Right lung (tissue), 5 donors: Measurements from ENCODE around the gene ENAM. TPM values are rescaled to one million over a fixed set of nuclear protein-coding genes. Genes with fewer than 3 reads are reported as not detected.
"Not testable (repeated sequence)": the region's sequence is repeated elsewhere in the genome, so short reads cannot be mapped to it uniquely, and the experiment has no call there.

Experiments used
- DNase-seq, 2 donors: peaks; one replicate each; pipeline ENCODE4 v3.0.0-alpha.2; 2013
- polyA plus RNA-seq, 5 donors: library from polyadenylated mRNA; unstranded; fragments of 120-200 nt; gene quantifications; one replicate each; pipeline versions ENCODE4 v1.2.1 to v1.2.3, GENCODE V29; 2013; ENCODE audit warnings: inconsistent platforms in 1 of 5, low replicate concordance in 1 of 5; ENCODE audit not compliant: insufficient read length in 5 of 5, insufficient read depth in 1 of 5

ENAM gene
- polyA plus RNA-seq, 5 donors: 0.14 to 0.84 (median 0.42) TPM

DNA sequence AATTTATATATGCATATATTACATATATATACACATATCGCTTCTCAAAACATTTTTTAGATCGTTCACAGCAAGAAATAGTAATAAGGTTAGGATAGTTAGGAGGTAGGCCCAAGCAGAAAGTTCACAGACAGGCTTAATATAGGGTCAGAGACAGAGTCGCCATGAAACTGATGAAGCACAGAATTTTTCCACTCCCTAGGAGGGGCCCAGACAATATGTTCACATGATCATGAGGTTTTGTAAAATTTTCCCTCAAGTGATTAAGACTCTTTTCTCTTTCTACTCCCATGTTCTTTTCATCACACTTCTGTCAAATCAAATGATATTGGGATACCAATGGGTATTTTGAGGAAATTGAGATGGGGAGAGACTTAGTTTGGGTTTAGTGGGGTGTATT lies 5.2 kb upstream of the ENAM start:
- DNase-seq: no peak

DNA sequence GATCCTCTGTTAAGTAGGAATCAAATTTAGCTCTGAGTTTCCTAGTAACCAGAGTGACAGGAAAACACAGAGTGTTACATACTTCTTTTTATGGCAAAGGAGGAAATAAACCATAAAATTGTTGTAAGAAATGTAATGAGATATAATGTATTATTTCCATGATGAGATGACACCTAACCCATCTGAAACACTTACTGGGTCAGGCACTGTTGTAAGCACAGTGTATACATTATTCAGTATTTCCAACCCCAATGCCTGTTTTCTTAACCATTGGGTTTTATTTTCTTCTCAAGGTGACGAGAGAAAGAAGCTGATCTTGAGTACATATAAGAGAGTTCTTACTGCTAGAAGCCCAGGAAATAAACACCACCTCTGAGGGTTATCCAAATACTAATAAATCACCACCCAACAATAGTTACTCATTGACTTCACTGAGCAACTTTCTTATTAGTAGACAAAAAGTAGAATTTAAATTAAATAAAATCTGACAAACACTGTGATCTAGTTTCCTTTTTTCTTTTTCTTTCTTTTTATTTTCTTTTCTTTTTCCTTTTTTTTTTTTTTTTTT lies 4.2 kb upstream of the ENAM start:
- DNase-seq: no peak

DNA sequence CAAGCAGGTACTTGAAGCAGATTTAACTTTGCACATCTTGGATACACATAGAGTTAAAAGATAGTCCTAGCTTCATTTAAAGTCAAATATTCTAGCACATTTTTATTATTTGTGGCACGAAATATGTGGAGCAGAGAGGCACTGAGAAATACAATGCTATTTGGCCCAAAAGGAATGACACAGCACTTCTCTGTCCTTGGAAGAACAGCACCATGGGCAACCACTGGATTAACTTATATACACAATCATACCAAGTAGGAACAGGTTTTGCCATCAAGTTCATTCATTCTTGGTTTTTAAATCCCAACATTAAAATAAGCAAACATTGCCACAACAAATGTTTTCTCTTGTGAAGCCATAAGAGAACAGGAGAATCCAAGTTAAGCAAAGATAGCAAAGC lies 924 bp upstream of the ENAM start:
- DNase-seq: no peak

DNA sequence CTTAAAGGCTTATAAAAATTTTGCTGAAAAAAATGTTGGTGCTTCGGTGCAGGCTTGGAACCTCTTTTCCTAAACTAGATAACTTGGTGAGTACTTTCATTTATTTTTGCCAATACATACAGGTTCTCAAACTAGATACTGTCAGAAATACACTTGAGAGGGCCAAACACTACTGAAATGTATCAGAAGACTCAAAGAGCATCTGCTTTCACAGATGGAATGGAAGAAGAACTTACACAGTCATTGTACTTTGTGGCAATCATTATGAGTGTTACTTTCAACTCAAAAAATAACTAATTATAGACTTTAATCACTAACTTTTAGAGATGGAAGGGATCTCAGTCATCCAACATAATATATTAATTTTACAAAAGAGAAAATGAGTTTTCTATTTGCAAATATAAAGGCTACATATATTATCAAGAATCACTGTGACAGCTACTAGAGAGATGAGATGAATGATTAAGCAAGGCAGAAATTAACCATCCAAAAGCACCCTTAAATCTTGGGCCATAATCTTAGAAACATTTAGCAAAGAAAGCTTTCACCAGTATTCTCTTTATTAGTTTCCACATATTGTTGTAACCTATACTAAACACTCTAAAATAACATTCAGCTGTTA lies 1.0 kb downstream of the ENAM start:
- DNase-seq: no peak

DNA sequence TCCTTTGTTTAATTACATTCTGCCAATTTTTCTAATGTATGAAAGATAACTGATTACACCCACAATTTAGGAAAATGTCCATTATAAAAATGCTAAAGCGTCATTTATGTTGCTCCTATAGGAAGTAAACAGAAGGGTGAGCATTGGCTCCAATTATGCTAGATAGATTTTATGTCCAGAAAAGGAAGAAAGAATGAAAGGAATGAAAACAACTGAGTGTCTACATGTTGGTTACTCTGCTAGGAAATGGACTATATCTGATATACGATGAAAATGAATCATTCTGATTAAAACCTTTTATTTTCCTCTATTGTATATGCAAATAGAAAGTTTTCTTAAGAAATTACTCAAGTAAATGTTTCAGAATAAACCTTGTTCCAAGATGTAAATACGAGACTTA lies 1.6 kb downstream of the ENAM start:
- no peak for DNase-seq

DNA sequence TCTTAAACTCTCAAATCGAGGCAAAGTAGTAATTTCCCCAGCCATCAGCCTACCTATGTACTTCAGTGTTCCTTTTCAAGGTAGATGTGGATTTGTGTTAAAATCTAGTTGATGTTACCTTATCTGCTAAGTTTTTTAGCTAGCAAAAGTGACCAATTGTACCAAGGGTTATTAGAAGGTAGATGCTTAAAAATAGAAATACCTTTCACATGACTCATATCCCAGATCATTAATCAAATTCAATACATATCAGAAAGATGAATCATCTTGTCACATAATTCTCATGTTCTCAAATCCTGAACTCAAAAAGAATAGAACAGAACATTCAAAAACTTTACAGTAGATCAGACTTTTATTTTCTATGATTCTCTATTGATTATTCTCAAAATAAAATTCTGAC lies 3.5 kb downstream of the ENAM start:
- DNase-seq: no peak

DNA sequence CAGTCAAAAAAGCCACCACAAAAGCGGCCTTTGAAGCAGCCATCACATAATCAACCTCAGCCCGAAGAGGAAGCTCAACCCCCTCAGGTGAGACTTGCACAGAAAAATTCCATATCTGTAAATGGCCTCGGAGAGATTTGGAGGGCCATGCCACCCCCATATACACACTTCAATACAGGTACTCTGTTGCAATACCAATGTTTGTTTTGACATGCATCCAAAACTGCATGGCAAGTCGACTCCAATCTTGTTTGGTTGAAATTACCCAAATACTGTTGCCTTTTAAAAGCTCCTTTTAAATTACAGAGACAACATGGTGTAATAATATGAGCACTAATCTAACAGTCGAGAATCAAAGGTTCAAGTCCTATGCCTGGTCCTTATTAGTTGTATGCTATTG lies 5.9 kb downstream of the ENAM start:
- DNase-seq: no peak

DNA sequence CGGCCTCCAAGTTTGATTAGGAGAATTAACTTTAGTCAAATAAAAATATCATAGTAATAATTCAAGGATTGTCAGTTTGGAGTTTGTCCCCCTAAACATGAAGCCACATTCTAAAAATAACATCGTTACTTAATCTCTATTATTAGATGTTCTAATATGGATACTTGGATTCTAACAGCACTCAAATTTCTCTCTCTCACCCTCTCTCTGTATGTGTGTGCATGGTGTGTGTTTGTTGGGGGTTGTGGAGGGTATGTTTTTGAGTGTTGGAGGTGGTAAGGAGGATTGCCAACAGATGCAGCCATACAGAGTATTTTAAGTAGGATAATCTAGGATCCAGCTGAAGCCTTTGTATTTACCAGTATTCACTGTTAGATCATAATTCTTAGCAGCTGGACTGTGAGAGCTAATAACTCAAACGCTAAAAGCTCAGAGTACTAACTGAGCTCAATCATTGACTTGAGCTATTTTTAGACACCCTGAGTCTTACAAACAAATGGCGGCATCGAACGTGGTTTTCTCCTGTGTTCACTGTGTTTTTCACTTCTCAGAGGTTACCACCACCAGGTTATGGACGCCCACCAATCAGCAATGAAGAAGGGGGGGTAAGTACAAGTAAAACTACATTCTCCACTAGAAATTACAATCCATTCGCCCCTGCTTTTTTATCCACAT lies 8.8 kb downstream of the ENAM start:
- peak; percentile 19 to 23 for DNase-seq

DNA sequence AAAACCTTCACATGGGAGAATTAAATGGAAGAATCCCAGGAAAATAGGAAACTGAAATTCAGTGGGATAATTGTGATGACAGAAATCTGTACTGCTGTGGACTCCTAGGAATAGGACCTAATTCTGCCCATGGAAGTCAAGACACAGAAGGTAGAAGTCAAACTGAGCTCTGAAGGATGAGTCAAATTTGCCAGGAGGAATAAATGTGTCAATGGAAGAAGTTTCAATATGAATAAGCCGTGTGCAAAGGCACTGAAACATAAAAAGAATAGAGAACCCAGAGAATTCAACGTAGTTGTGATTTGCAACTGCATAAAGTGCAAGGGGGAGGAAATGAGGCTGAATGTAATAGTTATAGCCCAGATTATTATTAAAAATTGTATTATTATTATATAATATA lies 11.6 kb downstream of the ENAM start:
- DNase-seq: no peak

DNA sequence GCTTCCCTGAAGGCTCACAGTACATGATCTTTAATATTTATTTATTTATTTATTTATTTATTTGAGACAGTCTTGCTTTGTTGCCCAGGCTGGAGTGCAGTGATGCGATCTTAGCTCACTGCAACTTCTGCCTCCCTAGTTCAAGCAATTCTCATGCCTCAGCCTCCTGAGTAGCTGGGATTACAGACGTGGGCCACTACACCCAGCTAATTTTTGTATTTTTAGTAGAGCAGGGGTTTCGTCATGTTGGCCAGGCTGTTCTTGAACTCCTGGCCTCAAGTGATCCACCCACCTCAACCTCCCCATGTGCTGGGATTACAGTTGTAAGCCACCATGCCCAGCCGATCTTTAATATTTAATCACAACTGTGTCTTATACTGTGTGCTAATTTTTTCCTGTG lies 22.2 kb downstream of the ENAM start:
- not testable (repeated sequence) for DNase-seq

DNA sequence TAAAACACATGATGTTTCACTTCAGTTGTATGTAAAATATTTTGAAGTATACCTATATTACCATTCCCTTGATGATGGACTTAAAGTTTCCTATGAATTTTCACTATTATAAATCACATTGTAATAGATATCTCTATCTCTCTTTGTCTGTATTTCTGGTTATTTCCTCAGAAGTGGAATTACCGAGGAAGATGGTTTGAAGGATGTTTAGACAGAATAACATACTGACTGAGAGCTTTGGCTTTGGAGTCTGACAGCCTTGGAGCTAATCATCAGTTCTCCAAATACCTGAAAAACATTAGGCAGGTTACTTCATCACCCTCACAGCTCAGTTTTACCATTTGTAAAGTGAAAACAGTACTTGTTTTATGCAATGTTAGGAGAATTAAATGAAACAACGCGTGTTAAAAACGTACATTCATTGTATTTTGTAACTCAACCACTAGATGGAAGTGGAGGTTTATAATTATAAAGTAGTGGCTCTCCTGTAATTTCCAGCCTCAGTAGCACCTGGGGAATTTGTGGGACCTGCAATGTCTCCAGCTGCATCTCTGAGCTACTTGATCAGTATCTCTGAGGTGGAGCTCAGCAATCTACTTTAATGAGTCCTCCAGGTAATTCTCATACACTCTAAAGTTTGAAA lies 23.4 kb downstream of the ENAM start:
- DNase-seq: peak in 1 of 2 donors; percentile 36

DNA sequence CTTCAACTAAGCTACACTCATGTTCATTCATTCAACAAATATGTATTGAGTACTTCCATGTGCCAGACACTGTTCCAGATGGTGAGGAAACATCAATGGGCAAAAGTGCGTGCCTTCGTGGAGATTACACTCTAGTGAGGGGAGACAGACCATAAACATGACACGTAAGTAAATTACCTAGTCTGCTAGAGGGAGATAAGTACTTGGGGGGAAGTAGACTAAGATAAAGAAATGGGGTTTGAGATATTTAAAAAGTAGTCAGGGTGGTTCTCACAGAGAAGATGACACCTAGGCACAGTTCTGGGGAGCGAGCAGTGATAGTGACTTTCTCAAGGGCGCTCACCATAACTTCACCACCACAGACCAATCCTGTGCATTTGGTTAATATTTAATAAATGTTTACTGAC lies 26.1 kb downstream of the ENAM start:
- no peak for DNase-seq

DNA sequence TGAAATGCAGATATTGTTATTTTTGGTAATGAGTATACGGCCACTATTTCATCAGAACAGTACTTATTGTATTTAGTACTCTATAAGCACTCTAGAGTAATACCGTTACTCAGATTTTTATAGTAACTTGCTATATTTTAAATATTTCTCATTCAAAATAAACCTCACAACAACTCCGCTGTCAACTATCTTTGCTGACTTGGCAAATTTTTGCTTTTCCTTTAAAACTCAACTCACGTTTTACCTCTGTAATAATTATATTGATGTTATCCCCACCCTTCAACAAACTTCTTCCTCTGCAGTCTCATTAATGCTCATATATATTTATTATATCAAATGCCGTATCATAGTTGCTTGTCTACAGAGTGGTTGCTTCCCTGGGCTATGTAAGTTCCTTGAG lies 28.8 kb downstream of the ENAM start:
- no peak for DNase-seq

DNA sequence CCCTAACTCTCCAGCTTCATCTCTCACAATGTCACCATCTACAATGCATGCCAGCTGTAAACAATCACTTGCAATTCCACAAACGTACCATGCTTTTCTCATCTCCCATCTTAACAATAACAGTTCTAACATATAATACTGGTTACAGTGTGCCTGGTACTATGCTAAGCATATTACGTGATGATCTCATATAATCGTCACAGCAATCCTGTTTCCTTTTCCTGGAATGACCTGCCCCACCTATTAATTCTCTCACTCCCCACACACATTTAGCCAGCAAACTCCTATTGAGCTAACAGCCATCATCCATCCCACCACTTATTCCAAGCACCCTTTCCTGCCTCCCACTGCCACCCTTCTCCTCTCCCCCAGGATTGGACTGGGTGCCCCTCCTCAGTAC lies 29.9 kb downstream of the ENAM start:
- no peak for DNase-seq

DNA sequence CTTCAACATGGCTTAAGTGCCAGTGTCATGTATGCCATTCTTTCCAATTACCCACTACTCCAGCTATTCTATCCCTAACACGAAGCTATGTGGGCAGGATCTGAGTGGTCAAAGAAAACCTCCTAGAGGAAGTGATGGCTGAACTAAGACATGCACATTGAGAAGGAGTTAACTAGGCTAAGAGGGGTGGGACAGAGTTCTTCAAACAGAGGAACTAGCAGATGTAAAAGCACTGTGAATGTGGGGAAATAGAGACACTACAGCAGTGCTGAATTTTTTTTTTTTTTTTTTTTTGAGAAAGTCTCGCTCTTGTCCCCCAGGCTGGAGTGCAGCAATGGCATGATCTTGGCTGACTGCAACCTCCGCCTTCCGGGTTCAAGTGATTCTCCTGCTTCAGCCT lies 31.6 kb downstream of the ENAM start:
- DNase-seq: no peak

DNA sequence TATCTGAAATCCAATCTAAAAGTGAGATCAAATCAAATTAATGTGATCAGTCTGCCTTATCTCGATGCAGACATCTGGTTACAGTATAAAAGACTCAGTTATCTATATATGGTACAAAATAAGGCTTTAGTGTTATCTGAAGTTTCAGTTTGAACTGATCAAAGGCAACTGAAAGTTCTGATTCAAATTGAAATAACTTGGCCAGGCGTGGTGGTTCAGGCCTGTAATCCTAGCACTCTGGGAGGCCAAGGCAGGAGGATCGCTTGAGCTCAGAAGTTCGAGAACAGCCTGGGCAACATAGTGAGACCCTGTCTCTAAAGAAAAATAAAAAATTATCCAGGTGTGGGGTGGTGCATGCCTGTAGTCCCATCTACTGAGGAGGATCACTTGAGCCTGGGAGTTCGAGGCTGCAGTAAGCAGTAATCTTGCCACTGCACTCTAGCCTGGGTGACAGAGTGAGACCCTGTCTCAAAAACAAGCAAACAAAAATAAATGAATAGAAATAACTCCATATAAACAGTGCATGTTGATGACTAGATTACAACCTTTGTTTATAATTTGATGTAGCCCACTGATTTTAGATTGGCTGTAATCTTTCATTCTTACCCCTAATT lies 32.9 kb downstream of the ENAM start:
- not testable (repeated sequence) for DNase-seq

DNA sequence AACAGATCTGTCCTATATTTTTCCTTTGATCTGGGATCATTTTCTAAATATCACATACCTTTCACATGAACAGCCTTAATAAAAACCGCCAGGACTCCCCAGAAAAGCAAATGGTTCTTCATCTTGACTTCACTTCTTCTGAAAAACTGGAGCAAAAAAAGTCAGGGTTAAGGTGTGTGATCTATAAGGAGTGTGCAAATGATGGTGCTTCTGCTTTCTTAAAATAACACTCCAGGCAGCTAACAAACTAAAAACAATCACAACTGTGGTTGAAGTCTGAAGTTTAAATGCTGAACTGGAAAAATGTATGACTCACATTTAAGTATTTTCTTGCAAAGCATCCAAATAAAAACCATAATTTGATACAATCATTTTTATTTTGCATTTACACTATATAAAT lies 37.8 kb downstream of the ENAM start, which contains the start of gene JCHAIN:
JCHAIN (minus strand) TSS at position 140 of the 400 bp plus-strand sequence; CDS start at position 122, 18 bp downstream.
- no peak for DNase-seq

DNA sequence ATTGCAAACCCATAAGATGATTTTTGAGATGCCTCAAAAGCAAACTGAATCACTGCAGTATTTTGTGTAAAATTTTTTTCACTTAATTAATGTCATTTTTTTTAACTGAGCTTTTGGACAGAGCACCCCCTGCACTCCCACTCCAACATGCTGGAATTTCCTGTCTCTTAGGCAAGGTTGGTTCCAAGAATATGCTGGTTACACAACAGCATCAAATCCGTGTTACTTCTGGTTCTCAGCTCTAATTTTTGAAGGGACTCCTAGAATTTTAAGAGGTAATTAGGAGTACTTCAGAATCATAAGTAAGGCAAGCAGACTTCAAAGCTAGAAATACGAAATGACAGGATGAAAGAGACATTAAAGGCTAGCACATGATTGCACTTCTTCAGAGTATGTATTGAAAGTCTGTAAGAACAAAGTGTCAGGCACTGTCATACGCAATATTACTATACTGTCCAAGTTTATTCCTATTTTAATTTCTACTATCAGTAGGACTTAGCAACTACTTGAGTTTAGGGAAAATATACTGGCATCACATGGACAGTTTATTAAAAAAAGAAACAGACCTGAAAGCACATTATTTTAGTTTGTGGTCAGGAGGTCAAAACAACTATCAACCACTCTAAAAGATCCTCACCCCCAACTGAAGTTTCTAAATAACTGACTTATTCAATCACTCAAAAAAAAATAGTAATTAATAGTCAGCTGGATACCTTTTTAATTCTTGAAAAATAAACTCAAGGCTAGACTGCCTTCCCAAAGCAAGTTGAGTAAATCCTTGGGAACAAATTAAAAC lies 39.4 kb downstream of the ENAM start:
- peak; percentile 55 to 57 for DNase-seq

DNA sequence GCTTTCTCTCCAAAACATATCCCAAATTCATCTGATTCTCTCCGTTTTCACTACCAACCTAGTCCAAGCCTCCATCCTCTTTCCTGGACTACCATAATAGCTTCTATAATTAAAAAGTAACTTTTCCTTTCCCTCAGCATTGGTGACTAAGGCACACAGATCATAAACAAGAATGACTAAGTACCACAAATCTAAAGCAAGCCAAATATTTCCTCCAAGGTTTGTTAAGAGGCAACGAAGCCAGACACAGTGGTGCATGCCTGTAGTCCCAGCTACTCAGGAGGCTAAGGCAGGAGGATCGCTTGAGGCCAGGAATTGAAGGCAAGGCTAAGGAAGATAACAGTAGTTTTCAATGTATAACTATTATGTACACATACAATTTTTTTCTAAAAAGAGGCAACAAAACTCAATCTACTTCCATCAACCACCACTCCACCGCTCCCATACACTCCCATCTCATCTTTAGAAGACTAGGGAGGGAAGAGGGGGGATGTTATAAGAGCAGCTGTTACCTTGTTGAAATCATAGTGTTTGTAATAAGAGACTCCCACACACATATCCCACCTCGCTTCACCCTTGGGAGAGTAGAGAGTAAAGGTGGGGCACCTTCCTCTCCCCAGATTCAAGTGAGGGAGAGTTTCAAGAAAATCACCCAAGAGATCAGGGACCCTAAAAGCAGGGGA lies 41.9 kb downstream of the ENAM start:
- no peak for DNase-seq

DNA sequence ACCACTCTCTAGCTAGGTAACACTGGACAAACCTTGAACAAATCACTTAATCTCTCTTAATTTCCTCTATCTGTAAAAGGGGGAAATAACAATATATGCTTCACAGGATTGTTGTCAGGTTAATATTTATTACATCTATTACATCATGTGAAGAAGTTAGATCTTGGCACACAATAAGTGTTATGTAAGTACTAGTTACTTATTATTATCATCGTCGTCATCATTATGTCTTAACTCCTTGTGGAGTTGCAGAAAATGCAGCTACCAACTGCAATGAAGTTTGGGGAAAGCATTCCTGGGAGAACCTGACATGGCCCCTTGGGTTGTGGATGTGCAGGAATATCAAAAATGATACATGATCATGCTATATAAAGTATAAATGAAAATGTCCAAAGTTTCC lies 42.5 kb downstream of the ENAM start:
- DNase-seq: no peak

DNA sequence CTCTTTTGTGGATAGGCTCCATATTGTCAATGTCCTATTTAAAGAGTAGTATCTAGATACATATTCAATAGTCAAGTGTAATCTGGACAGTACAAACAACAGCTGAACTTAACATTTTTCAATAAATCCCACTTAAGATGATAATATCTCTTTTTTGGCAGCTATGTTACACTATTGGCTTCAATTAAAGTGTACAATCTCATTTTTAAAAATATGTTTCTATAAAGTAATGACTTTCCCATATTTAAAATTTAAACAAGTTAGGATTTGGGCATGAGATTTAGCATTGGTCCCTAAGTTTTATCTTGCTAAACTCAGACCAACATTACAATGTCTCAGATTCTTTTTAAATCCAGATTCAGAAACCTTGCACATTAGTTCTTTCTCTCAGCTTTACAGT lies 45.6 kb downstream of the ENAM start:
- DNase-seq: no peak
